SU-DHL-6 (cell line): ENCODE results near the gene SPEG.

ENCODE experiments used
- CTCF ChIP-seq: fragments of 200-600 bp; sonication (generic); IDR thresholded peaks from one replicate; pipeline ENCODE4 v1.5.1; 2017; ENCODE audit warnings: antibody characterized with exemption, mild to moderate bottlenecking, low read length, moderate library complexity; ENCODE audit not compliant: insufficient read depth, poor library complexity, severe bottlenecking
- EZH2phosphoT487 ChIP-seq: fragments of 200-600 bp; sonication (generic), shearing (Covaris generic); conservative IDR thresholded peaks from 2 replicates; pipeline ENCODE4 v1.6.1; 2018; ENCODE audit warnings: mild to moderate bottlenecking, antibody characterized with exemption, low read length, moderate library complexity, mixed read lengths

GRCh38 chr2:219474285-219475060 is 39.8 kb downstream of the SPEG start:
- no peak for TF ChIP-seq CTCF
- no peak for TF ChIP-seq EZH2phosphoT487
